ENCODE measurements around the gene DNASE1L3.

The DNASE1L3 gene

GRCh38 chr3:58157700-58158099, 53.1 kb downstream of the DNASE1L3 start:
- DNase-seq: no peak

- DNase-seq: no peak
Measured at GRCh38 chr3:58155838-58156237, 54.9 kb downstream of the DNASE1L3 start.

- DNase-seq: no peak
Measured at GRCh38 chr3:58154626-58155449, 55.9 kb downstream of the DNASE1L3 start.

- DNase-seq: no peak
Measured at GRCh38 chr3:58153371-58153770, 57.4 kb downstream of the DNASE1L3 start.

- no peak for DNase-seq
Measured at GRCh38 chr3:58152225-58153015, 58.4 kb downstream of the DNASE1L3 start.

- no peak for DNase-seq
Measured at GRCh38 chr3:58151637-58152036, 59.1 kb downstream of the DNASE1L3 start.

- no peak for DNase-seq
Measured at GRCh38 chr3:58150810-58151199, 60.0 kb downstream of the DNASE1L3 start.

GRCh38 chr3:58150130-58150809, 60.5 kb downstream of the DNASE1L3 start:
- DNase-seq: no peak

GRCh38 chr3:58148049-58148448, 62.7 kb downstream of the DNASE1L3 start:
- DNase-seq: no peak

- no peak for DNase-seq
Measured at GRCh38 chr3:58144478-58145325, 66.1 kb downstream of the DNASE1L3 start.

GRCh38 chr3:58143417-58144055, 67.2 kb downstream of the DNASE1L3 start:
- no peak for DNase-seq
